HCT116 (cell line): Measurements from ENCODE around the gene DYNC1I1. TPM values are rescaled to one million over a fixed set of nuclear protein-coding genes. Genes with fewer than 3 reads are reported as not detected.

Experiments used
- ATAC-seq: fragments of 200-7000 bp; cut with Tn5 transposase; 2 replicates; pipeline ENCODE4 v1.9.1; 2020; ENCODE audit warnings: mild to moderate bottlenecking, moderate library complexity
- BruUV-seq: library from RNA; stranded (reverse); fragments of 400-500 nt; replicated peaks from 2 replicates; lab custom pipeline; 2021; lab: Mats Ljungman, UMichigan
- CTCF ChIA-PET: fragments of 300-600 bp; sonication (Branson Sonifier 250); formaldehyde crosslinking; loops from one replicate; lab custom pipeline; 2021; ENCODE audit warnings: antibody characterized with exemption; lab: Charles Lee
- POLR2A ChIA-PET: fragments of 300-600, 350-600 bp; sonication (Branson Sonifier 250); formaldehyde crosslinking; loops from one replicate; lab custom pipeline; 2021; ENCODE audit warnings: antibody characterized with exemption; lab: Charles Lee
- RAD21 ChIA-PET, 2 experiments: fragments of 300-600 bp; sonication (Branson Sonifier 250); formaldehyde crosslinking; loops; one replicate each; lab custom pipeline; 2023; ENCODE audit warnings: low total read pairs in 2 of 2; ENCODE audit not compliant: uncharacterized antibody in 2 of 2, unreplicated experiment in 2 of 2, low non-redundant PET in 1 of 2; lab: Charles Lee
- DNase-seq: peaks from one replicate; pipeline ENCODE4 v3.0.0-alpha.2; 2010; ENCODE audit warnings: low read depth, low spot score
- H2AFZ ChIP-seq: fragments of 200-600 bp; shearing (Covaris generic), sonication (generic); 2 replicates; pipeline ENCODE4 v1.6.1; 2017; ENCODE audit warnings: low read depth, mixed run types, mixed read lengths, antibody characterized with exemption, low read length; ENCODE audit not compliant: poor library complexity, severe bottlenecking
- H3K27ac ChIP-seq: 2 replicates; pipeline ENCODE4 v1.5.1; 2012; ENCODE audit warnings: low read depth, low read length
- H3K27me3 ChIP-seq: fragments of 200-600 bp; sonication (generic); 2 replicates; pipeline ENCODE4 v1.6.1; 2016; ENCODE audit warnings: mixed run types, low read length, mixed read lengths; ENCODE audit not compliant: insufficient read depth
- H3K36me3 ChIP-seq, 2 experiments: fragments of 200-500 bp in 1 of 2; fragments of 200-600 bp in 1 of 2; sonication (Bioruptor generic) in 1 of 2; sonication (generic) in 1 of 2; 2 replicates each; pipeline versions ENCODE4 v1.5.1 to v1.6.1; 2014 to 2016; ENCODE audit warnings: low read length in 2 of 2, inconsistent platforms in 1 of 2, mixed read lengths in 1 of 2, mixed run types in 1 of 2; ENCODE audit not compliant: insufficient read depth in 2 of 2, control insufficient read depth in 1 of 2
- H3K4me1 ChIP-seq, 2 experiments: fragments of 200-600 bp in 1 of 2; sonication (generic) in 1 of 2; 2 replicates each; pipeline versions ENCODE4 v1.5.1 to v1.6.1; 2012 to 2017; ENCODE audit warnings: low read length in 2 of 2, inconsistent platforms in 1 of 2, mild to moderate bottlenecking in 1 of 2, mixed read lengths in 1 of 2, mixed run types in 1 of 2, moderate library complexity in 1 of 2; ENCODE audit not compliant: insufficient read depth in 2 of 2, control insufficient read depth in 1 of 2
- H3K4me2 ChIP-seq: fragments of 200-600 bp; sonication (generic); 2 replicates; pipeline ENCODE4 v1.6.1; 2017; ENCODE audit warnings: mixed run types, low read length, mixed read lengths
- H3K4me3 ChIP-seq, 2 experiments: fragments of 200-600 bp in 1 of 2; sonication (generic) in 1 of 2; replicated peaks in 1 of 2; 2 replicates each; pipeline ENCODE4 v1.5.1; 2011 to 2016; ENCODE audit warnings: low read length in 2 of 2, control low read depth in 1 of 2, low read depth in 1 of 2, mild to moderate bottlenecking in 1 of 2, mixed read lengths in 1 of 2, mixed run types in 1 of 2
- H3K79me2 ChIP-seq: fragments of 200-600 bp; sonication (generic); 2 replicates; pipeline ENCODE4 v1.6.1; 2017; ENCODE audit warnings: mild to moderate bottlenecking, mixed run types, low read length, moderate library complexity, mixed read lengths; ENCODE audit not compliant: insufficient read depth
- H3K9ac ChIP-seq: fragments of 200-600 bp; sonication (generic); 2 replicates; pipeline ENCODE4 v1.6.1; 2016; ENCODE audit warnings: low read length, mixed read lengths
- H3K9me2 ChIP-seq: fragments of 200-600 bp; sonication (generic), shearing (Covaris generic); 2 replicates; pipeline ENCODE4 v1.6.1; 2017; ENCODE audit warnings: mixed run types, mild to moderate bottlenecking, moderate library complexity; ENCODE audit not compliant: insufficient read depth
- H3K9me3 ChIP-seq, 2 experiments: fragments of 200-500 bp in 1 of 2; fragments of 200-600 bp in 1 of 2; sonication (Bioruptor generic) in 1 of 2; sonication (generic) in 1 of 2; 2 replicates each; pipeline ENCODE4 v1.6.1; 2014 to 2017; ENCODE audit warnings: low read length in 2 of 2, mixed read lengths in 2 of 2, inconsistent platforms in 1 of 2, low read depth in 1 of 2, mild to moderate bottlenecking in 1 of 2, mixed run types in 1 of 2, moderate library complexity in 1 of 2; ENCODE audit not compliant: control insufficient read depth in 1 of 2, insufficient read depth in 1 of 2
- H4K20me1 ChIP-seq: fragments of 200-600 bp; sonication (generic), shearing (Covaris generic); 2 replicates; pipeline ENCODE4 v1.6.1; 2017; ENCODE audit warnings: mixed run types, mild to moderate bottlenecking, moderate library complexity; ENCODE audit not compliant: insufficient read depth
- CBX3 ChIP-seq: IDR thresholded peaks from 2 replicates; pipeline ENCODE4 v1.6.1; 2012; ENCODE audit warnings: low read depth
- CEBPB ChIP-seq: IDR thresholded peaks from 2 replicates; pipeline ENCODE4 v1.6.1; 2012; ENCODE audit warnings: low read depth
- EGR1 ChIP-seq: IDR thresholded peaks from 2 replicates; pipeline ENCODE4 v1.6.1; 2012; ENCODE audit warnings: low read depth
- EZH2 ChIP-seq: fragments of 200-600 bp; sonication (generic); IDR thresholded peaks from 2 replicates; pipeline ENCODE4 v1.6.1; 2017; ENCODE audit warnings: antibody characterized with exemption, mixed run types
- FOSL1 ChIP-seq: IDR thresholded peaks from 2 replicates; pipeline ENCODE4 v1.6.1; 2012; ENCODE audit warnings: low read depth
- JUND ChIP-seq: IDR thresholded peaks from 2 replicates; pipeline ENCODE4 v1.6.1; 2012
- POLR2A ChIP-seq: IDR thresholded peaks from 2 replicates; pipeline ENCODE4 v1.7.0; 2011; ENCODE audit warnings: borderline replicate concordance; ENCODE audit not compliant: insufficient read depth, insufficient read length; ENCODE audit errors: extremely low read depth
- RAD21 ChIP-seq: IDR thresholded peaks from 2 replicates; pipeline ENCODE4 v1.6.1; 2012; ENCODE audit warnings: low read depth, mild to moderate bottlenecking
- SIN3A ChIP-seq: IDR thresholded peaks from 2 replicates; pipeline ENCODE4 v1.6.1; 2012; ENCODE audit warnings: low read depth
- SP1 ChIP-seq: IDR thresholded peaks from 2 replicates; pipeline ENCODE4 v1.6.1; 2012; ENCODE audit warnings: low read depth
- TCF7L2 ChIP-seq: IDR thresholded peaks from 2 replicates; pipeline ENCODE4 v1.7.0; 2011; ENCODE audit warnings: borderline replicate concordance, inconsistent platforms; ENCODE audit not compliant: insufficient read depth, insufficient read length; ENCODE audit errors: extremely low read depth
- YY1 ChIP-seq: IDR thresholded peaks from 2 replicates; pipeline ENCODE4 v1.6.1; 2011; ENCODE audit warnings: low read length, low read depth, moderate library complexity, mild to moderate bottlenecking; ENCODE audit not compliant: insufficient replicate concordance; ENCODE audit errors: extremely low read depth
- ZFX ChIP-seq: fragments of 450-650 bp; IDR thresholded peaks from 2 replicates; pipeline ENCODE4 v1.6.1; 2017
- intact Hi-C: fragments of 100-400 bp; cut with micrococcal nuclease; formaldehyde crosslinking; loops from 2 replicates; pipeline ENCODE4 v1.10.0; 2022
- total RNA-seq: library from RNA; stranded (reverse); gene quantifications from one replicate; pipeline ENCODE4 v1.2.1, GENCODE V29; 2021; ENCODE audit not compliant: unreplicated experiment
- TF ChIP-seq, protein P1 (sequence below): IDR thresholded peaks from 2 replicates; pipeline ENCODE4 v1.6.1; 2011; ENCODE audit warnings: mild to moderate bottlenecking, low read length, moderate library complexity; ENCODE audit not compliant: insufficient replicate concordance; ENCODE audit errors: extremely low read depth
- TF ChIP-seq, protein P2 (sequence below): IDR thresholded peaks from 2 replicates; pipeline ENCODE4 v1.6.1; 2012
- TF ChIP-seq, protein P3 (sequence below): IDR thresholded peaks from 2 replicates; pipeline ENCODE4 v1.6.1; 2012
- TF ChIP-seq, protein P4 (sequence below), 3 experiments: fragments of 200-600 bp in 1 of 3; sonication (generic) in 1 of 3; IDR thresholded peaks in 2 of 3; conservative IDR thresholded peaks in 1 of 3; 2 replicates each; pipeline ENCODE4 v1.5.1; 2012 to 2017; ENCODE audit warnings: low read depth in 2 of 3, low read length in 2 of 3, antibody characterized with exemption in 1 of 3, borderline replicate concordance in 1 of 3, control low read depth in 1 of 3, mild to moderate bottlenecking in 1 of 3, mixed read lengths in 1 of 3, mixed run types in 1 of 3, moderate library complexity in 1 of 3; ENCODE audit not compliant: insufficient read depth in 1 of 3

The DYNC1I1 gene
- total RNA-seq, 1 experiment from 2014 or later = not detected

DNA sequence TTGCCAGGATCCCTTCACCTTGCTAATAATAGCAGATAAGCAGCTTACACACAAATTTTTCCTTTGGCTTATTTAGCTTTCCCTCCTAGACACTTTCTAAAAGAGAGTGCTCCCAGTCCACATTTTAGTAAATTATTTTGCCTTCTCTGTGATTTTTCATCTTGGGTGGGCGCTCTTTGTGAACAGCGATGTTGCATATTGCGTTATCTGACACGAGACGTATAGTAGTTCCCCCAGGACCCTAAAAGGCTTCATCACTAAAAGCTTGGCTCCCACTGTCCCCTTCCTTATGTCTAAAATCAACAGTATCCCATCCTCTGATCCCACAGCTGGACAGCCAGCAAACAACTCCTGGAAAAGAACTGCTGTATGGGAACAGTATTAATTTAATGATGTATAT lies 232.9 kb downstream of the DYNC1I1 start:
- ChIA-PET CTCF (no interaction called here), POLR2A (no interaction called here), RAD21 (no interaction called here)
- H3K9me3 ChIP-seq = no peaks in the 10 kb centered on the region
- no peaks in the 10 kb centered on the region for H3K79me2 ChIP-seq
- H3K4me1 ChIP-seq = no peaks in the 10 kb centered on the region
- TF ChIP-seq EZH2 = no peak
- TF ChIP-seq JUND = no peak
- no peak for TF ChIP-seq SIN3A
- no peak for TF ChIP-seq TCF7L2
- TF ChIP-seq, protein P1, sequence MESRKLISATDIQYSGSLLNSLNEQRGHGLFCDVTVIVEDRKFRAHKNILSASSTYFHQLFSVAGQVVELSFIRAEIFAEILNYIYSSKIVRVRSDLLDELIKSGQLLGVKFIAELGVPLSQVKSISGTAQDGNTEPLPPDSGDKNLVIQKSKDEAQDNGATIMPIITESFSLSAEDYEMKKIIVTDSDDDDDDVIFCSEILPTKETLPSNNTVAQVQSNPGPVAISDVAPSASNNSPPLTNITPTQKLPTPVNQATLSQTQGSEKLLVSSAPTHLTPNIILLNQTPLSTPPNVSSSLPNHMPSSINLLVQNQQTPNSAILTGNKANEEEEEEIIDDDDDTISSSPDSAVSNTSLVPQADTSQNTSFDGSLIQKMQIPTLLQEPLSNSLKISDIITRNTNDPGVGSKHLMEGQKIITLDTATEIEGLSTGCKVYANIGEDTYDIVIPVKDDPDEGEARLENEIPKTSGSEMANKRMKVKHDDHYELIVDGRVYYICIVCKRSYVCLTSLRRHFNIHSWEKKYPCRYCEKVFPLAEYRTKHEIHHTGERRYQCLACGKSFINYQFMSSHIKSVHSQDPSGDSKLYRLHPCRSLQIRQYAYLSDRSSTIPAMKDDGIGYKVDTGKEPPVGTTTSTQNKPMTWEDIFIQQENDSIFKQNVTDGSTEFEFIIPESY = no peak
- no peak for TF ChIP-seq POLR2A
- TF ChIP-seq, protein P2, sequence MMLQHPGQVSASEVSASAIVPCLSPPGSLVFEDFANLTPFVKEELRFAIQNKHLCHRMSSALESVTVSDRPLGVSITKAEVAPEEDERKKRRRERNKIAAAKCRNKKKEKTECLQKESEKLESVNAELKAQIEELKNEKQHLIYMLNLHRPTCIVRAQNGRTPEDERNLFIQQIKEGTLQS = no peak
- TF ChIP-seq, protein P3, sequence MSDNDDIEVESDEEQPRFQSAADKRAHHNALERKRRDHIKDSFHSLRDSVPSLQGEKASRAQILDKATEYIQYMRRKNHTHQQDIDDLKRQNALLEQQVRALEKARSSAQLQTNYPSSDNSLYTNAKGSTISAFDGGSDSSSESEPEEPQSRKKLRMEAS = no peak
- H3K4me2 ChIP-seq = no peak overlapping the region
- no peak overlapping the region for H2AFZ ChIP-seq
- ATAC-seq (no peak), DNase-seq (no peak)
- H3K9ac ChIP-seq = no peak overlapping the region
- no peaks in the 10 kb centered on the region for H3K9me2 ChIP-seq
- BruUV-seq = no TSS peak
- H3K27me3 ChIP-seq = peaks cover 57% of the 10 kb centered on the region
- intact Hi-C loops = no loop called here
- H3K4me3 ChIP-seq = no peak overlapping the region
- H3K27ac ChIP-seq = no peak overlapping the region
- H3K36me3 ChIP-seq = no peaks in the 10 kb centered on the region
- no peaks in the 10 kb centered on the region for H4K20me1 ChIP-seq

DNA sequence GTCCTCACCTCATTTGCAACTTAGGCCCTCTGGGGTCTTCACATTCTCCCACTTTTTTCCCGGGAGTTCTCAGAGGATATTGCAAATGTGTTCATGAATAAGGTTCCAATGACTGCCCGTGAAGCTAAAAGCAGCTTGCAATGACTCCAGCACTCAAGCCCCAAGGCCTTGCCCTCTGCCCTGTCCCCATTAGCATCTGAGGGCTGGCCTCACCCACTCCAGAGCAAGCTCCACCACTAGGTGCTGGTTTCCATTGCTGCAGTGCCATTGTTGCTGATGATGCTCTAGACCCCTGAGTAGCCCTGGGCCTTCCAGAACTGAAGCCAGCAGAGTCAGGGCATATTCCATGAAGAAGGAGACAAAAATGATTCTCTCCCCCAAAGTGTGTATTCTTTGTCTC lies 236.8 kb downstream of the DYNC1I1 start:
- Histone ChIP-seq H3K27ac (no peak overlapping the region), H3K9me2 (no peaks in the 10 kb centered on the region), H3K4me3 (no peak overlapping the region), H3K9ac (no peak overlapping the region), H3K4me1 (no peaks in the 10 kb centered on the region), H3K9me3 (no peaks in the 10 kb centered on the region), H3K27me3 (peaks cover 63% of the 10 kb centered on the region), H3K36me3 (no peaks in the 10 kb centered on the region), H4K20me1 (no peaks in the 10 kb centered on the region), H3K4me2 (no peak overlapping the region), H2AFZ (no peak overlapping the region), H3K79me2 (no peaks in the 10 kb centered on the region)
- ChIA-PET RAD21 (no interaction called here), CTCF (no interaction called here), POLR2A (no interaction called here)
- ATAC-seq (no peak), DNase-seq (no peak)
- no TSS peak for BruUV-seq
- intact Hi-C loops = no loop called here
- TF ChIP-seq CEBPB = no peak
- TF ChIP-seq SP1 = no peak
- TF ChIP-seq JUND = no peak
- TF ChIP-seq, protein P4, sequence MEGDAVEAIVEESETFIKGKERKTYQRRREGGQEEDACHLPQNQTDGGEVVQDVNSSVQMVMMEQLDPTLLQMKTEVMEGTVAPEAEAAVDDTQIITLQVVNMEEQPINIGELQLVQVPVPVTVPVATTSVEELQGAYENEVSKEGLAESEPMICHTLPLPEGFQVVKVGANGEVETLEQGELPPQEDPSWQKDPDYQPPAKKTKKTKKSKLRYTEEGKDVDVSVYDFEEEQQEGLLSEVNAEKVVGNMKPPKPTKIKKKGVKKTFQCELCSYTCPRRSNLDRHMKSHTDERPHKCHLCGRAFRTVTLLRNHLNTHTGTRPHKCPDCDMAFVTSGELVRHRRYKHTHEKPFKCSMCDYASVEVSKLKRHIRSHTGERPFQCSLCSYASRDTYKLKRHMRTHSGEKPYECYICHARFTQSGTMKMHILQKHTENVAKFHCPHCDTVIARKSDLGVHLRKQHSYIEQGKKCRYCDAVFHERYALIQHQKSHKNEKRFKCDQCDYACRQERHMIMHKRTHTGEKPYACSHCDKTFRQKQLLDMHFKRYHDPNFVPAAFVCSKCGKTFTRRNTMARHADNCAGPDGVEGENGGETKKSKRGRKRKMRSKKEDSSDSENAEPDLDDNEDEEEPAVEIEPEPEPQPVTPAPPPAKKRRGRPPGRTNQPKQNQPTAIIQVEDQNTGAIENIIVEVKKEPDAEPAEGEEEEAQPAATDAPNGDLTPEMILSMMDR (IDR thresholded peaks at IDR 0.05 in 2 of 3, conservative IDR thresholded peaks at IDR 0.05 in 1 of 3; ENCODE audit: borderline replicate concordance in 1 of 3, insufficient read depth in 1 of 3, low read depth in 2 of 3, low read length in 2 of 3) = no peak
- TF ChIP-seq CBX3 = no peak
- TF ChIP-seq, protein P3 = no peak
- TF ChIP-seq YY1 = no peak
- no peak for TF ChIP-seq EGR1
- TF ChIP-seq ZFX = no peak
- no peak for TF ChIP-seq FOSL1
- TF ChIP-seq RAD21 = no peak
- no peak for TF ChIP-seq TCF7L2
- TF ChIP-seq POLR2A = no peak
